Astrocyte of the hippocampus (primary cell): Measurements from ENCODE around the gene TANGO2.
A peak's percentile ranks its signal among the peaks of the same experiment; 100 is the strongest.

Experiments
- DNase-seq: peaks from one replicate; pipeline ENCODE4 v3.0.0; 2011; ENCODE audit warnings: low read depth, low spot score

TANGO2 gene

GRCh38 chr22:20011993-20012740 lies 8.7 kb upstream of the TANGO2 start:
- no peak for DNase-seq

- DNase-seq = no peak
Measured at GRCh38 chr22:20012741-20013331, 8.1 kb upstream of the TANGO2 start.

DNA sequence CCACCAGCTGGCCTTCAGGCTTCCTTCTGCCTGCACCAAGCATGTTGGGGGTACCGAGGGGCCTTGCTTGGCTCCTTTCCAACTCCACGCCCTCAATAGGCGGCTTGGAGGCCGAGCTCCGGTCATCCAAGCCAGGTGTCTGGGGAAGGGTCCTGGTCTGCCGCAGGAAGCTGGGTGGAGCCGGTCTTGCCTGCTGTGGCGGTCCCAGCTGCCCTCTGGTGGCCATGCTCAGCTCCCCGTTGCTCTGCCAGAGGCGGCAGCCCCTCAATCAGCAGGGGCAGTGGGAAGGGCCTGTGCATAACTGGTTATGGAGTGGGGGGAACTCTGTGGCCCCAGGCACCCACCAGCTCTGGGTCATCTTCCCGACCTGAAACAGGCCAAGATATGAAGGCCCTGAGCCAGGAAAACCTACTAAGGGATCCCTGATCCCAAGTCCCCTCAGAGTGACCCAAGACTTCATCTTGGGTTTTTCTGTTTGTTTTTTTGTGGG lies 7.5 kb upstream of the TANGO2 start:
- peak; percentile 84 for DNase-seq

DNA sequence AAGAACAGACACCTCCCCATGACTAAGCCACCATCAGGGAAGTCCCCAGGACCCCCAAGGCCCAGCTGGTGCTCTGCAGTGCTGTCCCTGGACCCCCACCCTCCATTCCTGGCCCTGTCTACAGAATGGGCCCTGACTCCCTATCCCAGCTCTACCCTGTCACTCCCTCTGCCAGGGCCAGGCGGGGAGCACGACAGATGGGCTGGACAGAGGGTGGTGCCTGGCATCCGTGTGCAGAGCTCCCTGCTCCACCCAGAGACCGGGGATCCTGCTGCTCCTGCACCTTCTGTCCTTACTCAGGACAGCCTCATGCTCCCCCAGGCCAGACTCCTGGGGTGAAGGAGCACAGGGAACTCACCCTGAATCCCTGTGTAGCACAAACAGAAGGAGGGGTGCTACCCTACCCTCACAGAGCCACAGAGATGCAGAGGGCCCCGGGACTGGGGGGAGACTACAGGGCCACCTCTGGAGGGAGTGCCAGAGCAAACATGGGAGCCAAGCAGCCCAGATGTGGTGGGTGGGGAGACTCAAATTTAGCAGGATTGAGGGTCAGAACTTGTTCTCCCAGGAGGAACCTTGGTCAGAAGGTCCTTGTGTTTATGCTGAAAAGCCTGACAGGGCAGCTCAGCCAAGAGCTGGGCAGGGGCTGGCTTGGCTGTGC lies 6.3 kb upstream of the TANGO2 start:
- DNase-seq = no peak

DNA sequence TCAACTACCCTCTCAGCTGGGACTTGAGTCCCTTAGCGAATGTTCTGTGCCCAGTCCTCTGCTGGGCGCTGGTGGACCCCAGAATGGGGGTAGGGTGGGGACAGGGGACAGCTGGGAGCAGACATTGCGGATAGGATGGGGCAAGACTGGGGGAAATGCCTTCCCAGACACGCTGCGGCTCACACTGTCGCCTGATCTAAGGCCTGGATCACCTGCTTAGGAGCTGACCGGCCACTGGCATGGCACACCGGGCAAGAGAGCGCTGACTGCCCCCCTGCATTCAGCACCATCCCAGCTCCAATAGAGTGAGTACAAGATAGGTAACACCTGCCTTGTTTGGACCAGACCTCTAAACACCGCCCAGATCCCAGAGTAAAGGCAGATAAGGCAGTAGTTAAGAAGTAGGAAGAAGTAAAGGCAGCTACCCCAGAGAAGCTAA lies 5.7 kb upstream of the TANGO2 start:
- no peak for DNase-seq

DNA sequence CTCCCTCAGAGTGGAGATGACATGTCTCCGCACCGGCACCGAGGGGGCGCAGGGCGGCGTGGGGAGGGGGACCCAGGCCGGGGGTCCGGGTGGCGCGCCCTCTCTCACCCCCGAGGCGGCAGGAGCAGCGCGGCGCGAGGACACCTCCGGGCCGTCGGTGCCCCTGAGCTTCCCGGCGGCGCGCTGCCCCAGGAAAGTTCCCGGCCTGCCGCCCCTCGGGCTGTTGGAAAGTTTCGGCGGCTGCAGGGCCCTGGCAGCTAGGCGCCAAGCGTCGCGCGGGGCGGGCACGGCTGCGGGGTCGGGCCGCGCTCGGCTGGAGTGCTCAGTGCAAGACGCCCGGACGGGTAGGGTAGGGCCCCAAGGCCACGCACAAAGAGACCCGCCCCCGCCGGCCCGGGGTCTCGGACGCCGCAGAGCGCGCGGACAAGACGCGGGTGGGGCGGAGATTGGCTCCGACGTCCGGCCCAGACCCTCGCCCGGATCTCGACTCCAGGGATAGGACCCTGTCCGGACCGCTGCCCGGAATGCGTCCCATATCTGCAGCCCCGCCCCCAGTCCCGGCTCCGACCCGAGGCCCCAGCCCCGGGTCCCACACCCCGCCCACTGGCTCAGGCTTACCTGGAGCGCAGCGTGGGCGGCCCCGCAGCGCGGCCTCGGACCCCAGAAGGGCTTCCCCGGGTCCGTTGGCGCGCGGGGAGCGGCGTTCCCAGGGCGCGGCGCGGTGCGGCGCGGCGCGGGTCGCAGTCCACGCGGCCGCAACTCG lies 4.8 kb upstream of the TANGO2 start:
- DNase-seq = peak; percentile 42

- DNase-seq = peak; percentile 96
Measured at GRCh38 chr22:20016734-20017621, 3.9 kb upstream of the TANGO2 start, which contains the start of gene ARVCF. TSS of gene ARVCF (minus strand) at chr22:20016823. CDS start at chr22:19990794, 26,029 bp downstream.

GRCh38 chr22:20017622-20017958 lies 3.3 kb upstream of the TANGO2 start:
- DNase-seq = no peak

GRCh38 chr22:20018001-20018400 lies 2.9 kb upstream of the TANGO2 start:
- no peak for DNase-seq

DNA sequence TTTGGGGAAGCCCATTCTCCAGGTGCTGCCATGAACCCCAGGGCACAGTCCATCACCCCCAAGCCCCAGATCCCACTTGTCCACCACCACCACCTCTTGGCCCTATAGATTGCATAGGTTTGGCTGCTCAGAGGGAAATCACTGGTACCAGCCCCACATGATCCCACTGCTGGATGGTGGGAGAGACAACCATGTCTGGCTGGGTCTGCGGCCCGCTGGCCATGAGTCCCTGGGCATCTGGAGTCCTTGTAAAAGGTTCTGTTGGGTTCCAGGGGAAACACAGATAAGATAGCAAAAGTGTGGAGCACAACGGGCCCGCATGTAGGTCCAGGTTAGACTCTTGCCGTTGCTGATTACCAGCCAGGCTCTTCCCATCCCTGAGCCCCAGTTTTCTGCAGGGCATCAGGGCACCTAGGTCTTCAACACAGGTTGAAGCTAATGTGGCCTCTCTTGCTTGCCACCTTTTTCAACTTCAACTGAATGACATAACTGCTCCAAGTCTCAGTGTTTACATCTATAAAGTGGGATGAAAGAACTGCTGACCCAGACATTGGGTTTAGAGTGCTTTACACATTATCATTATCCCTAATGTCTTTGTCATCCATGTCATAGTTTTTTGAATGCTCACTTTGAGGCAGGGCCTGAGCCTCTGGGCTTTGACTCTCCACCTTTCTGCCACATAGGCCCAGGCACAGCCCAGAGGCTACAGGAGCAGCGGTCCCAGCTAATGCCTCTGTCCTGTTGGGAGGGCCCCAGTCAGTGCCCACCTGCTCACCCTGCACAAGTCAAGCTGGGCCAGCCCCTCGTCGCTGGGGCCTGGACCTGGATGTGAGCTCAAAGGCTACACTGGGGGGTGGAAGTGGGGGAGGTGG lies 1.0 kb upstream of the TANGO2 start:
- no peak for DNase-seq

DNA sequence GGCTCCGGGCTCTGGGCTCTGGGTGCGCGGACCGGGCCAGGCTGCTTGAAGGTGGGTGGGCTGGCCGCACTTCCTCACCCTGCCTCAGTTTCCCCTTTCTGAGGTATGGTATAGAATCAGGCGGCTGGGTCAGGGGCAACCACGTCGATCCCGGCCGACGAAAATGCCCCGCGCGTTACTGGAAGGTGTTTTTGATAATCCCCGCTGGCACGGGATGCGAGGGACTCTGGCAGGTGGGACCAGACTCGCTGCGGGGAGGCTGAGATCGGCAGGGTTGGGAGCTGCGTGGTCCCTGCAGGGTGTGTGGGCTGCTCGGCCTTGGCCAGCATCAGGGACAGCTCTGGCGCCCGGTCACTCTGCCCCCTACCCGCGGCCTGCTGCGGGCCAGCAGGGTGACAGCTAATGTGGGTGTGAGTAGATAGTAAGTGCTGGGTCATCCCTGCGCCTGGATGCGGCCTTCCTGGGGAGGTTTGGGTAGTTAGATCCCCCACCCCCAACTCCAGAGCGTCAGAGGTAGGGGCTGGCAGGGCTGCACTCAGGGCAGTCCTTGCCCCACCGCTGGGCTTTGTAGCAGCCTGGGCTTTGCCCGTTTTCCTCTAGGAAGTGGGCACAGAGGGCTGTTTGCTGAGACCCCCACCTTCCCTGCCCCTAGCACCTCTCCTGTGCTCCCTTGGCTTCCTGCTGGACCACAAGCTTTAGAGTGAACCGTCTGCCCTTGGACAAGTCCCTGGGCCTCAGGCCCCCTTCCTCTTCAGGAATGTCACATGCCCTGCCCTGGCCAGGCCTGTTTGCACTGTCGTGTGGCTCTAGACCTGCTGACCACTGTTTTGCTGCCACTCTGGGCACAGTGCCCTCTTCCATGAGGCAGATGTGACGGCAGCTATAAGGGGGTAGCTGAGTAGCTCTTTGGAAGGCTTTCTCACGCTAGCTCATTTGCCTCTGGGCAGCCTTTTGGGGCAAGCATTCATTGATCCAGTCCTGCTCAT lies 579 bp downstream of the TANGO2 start:
- peak; percentile 76 for DNase-seq

GRCh38 chr22:20022231-20022977 lies 1.5 kb downstream of the TANGO2 start:
- DNase-seq = no peak

GRCh38 chr22:20022978-20023613 lies 2.2 kb downstream of the TANGO2 start:
- no peak for DNase-seq

DNA sequence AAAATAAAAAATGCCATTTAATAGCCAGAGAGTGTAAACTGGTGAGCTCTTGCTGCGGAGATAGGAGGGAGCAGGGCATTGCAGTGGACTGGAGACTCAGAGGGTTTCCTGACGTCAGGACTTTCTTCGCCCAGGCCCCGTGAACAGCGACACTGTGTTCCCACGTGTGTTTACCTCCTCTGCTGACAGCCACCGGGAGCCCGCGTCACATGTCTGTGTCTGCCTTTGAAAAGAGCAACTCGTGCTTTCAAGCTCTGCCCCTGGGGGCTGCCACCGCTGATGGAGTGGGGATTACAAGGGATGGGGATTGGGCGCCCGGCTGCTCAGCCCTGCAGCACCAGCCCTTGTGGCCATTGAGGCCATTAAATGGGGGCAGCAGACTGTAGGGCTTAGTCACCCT lies 3.3 kb downstream of the TANGO2 start:
- no peak for DNase-seq

DNA sequence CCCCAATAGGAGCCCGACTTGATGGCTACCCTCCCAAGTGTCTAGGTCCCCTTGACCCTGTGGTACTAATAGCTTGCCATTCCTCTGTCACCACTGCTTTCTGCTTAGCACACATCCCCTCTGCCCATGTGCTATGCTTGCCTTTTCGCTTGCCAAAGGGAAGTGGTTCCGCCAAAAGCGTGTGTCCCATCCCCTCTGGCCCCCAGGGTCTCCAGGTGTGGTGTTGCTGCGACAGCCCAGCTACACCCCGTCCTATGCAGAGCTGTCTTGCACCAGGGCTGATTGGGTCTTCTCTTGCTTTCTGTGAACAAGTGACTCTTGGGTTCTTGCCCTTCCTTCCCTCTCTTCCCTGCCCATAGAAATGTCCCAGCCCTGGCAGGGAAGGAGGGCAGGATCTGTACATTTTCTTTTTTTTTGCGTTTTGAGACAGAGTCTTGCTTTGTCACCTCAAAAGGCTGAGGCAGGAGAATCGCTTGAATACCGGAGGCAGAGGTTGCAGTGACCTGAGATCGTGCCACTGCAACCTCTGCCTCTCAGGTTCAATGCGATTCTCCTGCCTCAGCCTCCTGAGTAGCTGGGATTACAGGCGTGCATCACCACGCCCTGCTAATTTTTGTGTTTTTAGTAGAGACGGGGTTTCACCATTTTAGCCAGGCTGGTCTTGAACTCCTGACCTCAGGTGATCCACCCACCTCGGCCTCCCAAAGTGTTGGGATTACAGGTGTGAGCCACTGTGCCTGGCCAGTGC lies 3.9 kb downstream of the TANGO2 start:
- no peak for DNase-seq

- DNase-seq = no peak
Measured at GRCh38 chr22:20025401-20026203, 4.7 kb downstream of the TANGO2 start.
